Measurements from ENCODE around the gene CABP7. TPM values are rescaled to one million over a fixed set of nuclear protein-coding genes. Genes with fewer than 3 reads are reported as not detected.

Gene CABP7
- polyA plus RNA-seq (2013, experiment 1 of 2; ENCODE audit: insufficient read length), result not detected
- polyA plus RNA-seq (2013, experiment 2 of 2; ENCODE audit: insufficient read length), result 0.06 TPM

- DNase-seq, result no peak
Measured at GRCh38 chr22:29719899-29720645, at the start of gene CABP7. Gene CABP7 (plus strand): TSS chr22:29720003. CDS start chr22:29720425, 422 bp downstream.

- DNase-seq, result no peak
Measured at GRCh38 chr22:29670626-29671025, 49.2 kb upstream of the CABP7 start.

GRCh38 chr22:29673361-29674066 is 46.3 kb upstream of the CABP7 start:
- DNase-seq, result no peak

GRCh38 chr22:29674121-29674520 is 45.7 kb upstream of the CABP7 start:
- no peak for DNase-seq

- no peak for DNase-seq
Measured at GRCh38 chr22:29679316-29679715, 40.5 kb upstream of the CABP7 start.

- DNase-seq, result no peak
Measured at GRCh38 chr22:29683536-29683935, 36.3 kb upstream of the CABP7 start.

- no peak for DNase-seq
Measured at GRCh38 chr22:29684244-29684643, 35.6 kb upstream of the CABP7 start.

- DNase-seq, result peak; percentile 19
Measured at GRCh38 chr22:29689206-29689879, 30.5 kb upstream of the CABP7 start.

GRCh38 chr22:29689880-29690213 is 30.0 kb upstream of the CABP7 start:
- peak; percentile 46 for DNase-seq

- peak; percentile 61 for DNase-seq
Measured at GRCh38 chr22:29690476-29690875, 29.3 kb upstream of the CABP7 start.

- DNase-seq, result no peak
Measured at GRCh38 chr22:29691636-29692326, 28.0 kb upstream of the CABP7 start.

- DNase-seq, result no peak
Measured at GRCh38 chr22:29692327-29692640, 27.5 kb upstream of the CABP7 start.

GRCh38 chr22:29693161-29693560 is 26.6 kb upstream of the CABP7 start:
- DNase-seq, result no peak

- DNase-seq, result no peak
Measured at GRCh38 chr22:29693671-29694070, 26.1 kb upstream of the CABP7 start.

- no peak for DNase-seq
Measured at GRCh38 chr22:29695129-29695926, 24.5 kb upstream of the CABP7 start.

- no peak for DNase-seq
Measured at GRCh38 chr22:29697853-29698598, 21.8 kb upstream of the CABP7 start.

- DNase-seq, result peak; percentile 24
Measured at GRCh38 chr22:29700206-29700899, 19.4 kb upstream of the CABP7 start.

- no peak for DNase-seq
Measured at GRCh38 chr22:29700900-29701154, 19.0 kb upstream of the CABP7 start.

- DNase-seq, result no peak
Measured at GRCh38 chr22:29701155-29701999, 18.4 kb upstream of the CABP7 start.

All from fibroblast of skin of abdomen (primary cell).